ENCODE measurements around the gene LPP. TPM values are rescaled to one million over a fixed set of nuclear protein-coding genes. Genes with fewer than 3 reads are reported as not detected.

The LPP gene
- total and polyA plus RNA-seq, 9 donors = 15.9 to 280 (median 134) TPM

GRCh38 chr3:188673646-188674186 lies 519.8 kb downstream of the LPP start:
- 96 to 100% (median 100%) methylated on average over 1 of the region's 1 CpG for WGBS, 3 donors
- no peak overlapping the region for H3K27ac ChIP-seq
- no peak for DNase-seq
- H3K4me1 ChIP-seq (ENCODE audit: insufficient read depth) = no peaks in the 10 kb centered on the region
- intact Hi-C loops (cut with DNase I) = no loop called here
- H3K27me3 ChIP-seq = no peaks in the 10 kb centered on the region
- H3K9me3 ChIP-seq = no peaks in the 10 kb centered on the region
- no peak overlapping the region for H3K4me3 ChIP-seq
- TF ChIP-seq EP300 (IDR thresholded peaks at IDR 0.05) (no peak), POLR2A (IDR thresholded peaks at IDR 0.05) (no peak)
- TF ChIP-seq, protein P1, sequence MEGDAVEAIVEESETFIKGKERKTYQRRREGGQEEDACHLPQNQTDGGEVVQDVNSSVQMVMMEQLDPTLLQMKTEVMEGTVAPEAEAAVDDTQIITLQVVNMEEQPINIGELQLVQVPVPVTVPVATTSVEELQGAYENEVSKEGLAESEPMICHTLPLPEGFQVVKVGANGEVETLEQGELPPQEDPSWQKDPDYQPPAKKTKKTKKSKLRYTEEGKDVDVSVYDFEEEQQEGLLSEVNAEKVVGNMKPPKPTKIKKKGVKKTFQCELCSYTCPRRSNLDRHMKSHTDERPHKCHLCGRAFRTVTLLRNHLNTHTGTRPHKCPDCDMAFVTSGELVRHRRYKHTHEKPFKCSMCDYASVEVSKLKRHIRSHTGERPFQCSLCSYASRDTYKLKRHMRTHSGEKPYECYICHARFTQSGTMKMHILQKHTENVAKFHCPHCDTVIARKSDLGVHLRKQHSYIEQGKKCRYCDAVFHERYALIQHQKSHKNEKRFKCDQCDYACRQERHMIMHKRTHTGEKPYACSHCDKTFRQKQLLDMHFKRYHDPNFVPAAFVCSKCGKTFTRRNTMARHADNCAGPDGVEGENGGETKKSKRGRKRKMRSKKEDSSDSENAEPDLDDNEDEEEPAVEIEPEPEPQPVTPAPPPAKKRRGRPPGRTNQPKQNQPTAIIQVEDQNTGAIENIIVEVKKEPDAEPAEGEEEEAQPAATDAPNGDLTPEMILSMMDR (IDR thresholded peaks at IDR 0.05) = no peak
- H3K36me3 ChIP-seq = no peaks in the 10 kb centered on the region

DNA sequence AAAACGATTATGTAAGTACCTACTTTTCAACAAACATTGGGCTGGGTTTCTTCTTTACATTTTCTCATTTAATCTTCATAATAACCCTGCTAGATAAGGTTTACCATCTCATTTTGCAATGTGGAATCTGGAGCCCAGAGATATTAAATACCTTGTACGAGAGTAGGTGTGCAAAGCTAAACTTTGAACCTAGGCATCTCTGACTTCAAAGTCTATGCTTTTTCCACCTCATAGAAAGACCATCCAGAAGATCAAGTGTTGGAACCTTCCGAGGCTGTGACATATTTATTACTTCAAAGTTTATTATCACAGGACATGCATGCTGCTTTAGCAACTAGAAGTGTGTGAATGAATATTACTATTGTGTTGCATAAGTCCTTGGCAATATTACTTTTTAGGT lies 520.6 kb downstream of the LPP start:
- Histone ChIP-seq H3K4me1 (ENCODE audit: insufficient read depth) (no peaks in the 10 kb centered on the region), H3K27me3 (no peaks in the 10 kb centered on the region), H3K9me3 (no peaks in the 10 kb centered on the region), H3K36me3 (no peaks in the 10 kb centered on the region), H3K27ac (no peak overlapping the region), H3K4me3 (no peak overlapping the region)
- WGBS, 3 donors = 61 to 67% (median 65%) methylated on average over 3 of the region's 3 CpGs
- intact Hi-C loops (cut with DNase I) = no loop called here
- DNase-seq = no peak
- TF ChIP-seq POLR2A (IDR thresholded peaks at IDR 0.05) (no peak), EP300 (IDR thresholded peaks at IDR 0.05) (no peak)
- TF ChIP-seq, protein P1 (IDR thresholded peaks at IDR 0.05) = no peak

GRCh38 chr3:188677344-188677743 lies 523.4 kb downstream of the LPP start:
- no peaks in the 10 kb centered on the region for H3K27me3 ChIP-seq
- H3K4me1 ChIP-seq (ENCODE audit: insufficient read depth) = peaks cover 3% of the 10 kb centered on the region
- intact Hi-C loops (cut with DNase I) = no loop called here
- no peaks in the 10 kb centered on the region for H3K36me3 ChIP-seq
- H3K27ac ChIP-seq = no peak overlapping the region
- no peak overlapping the region for H3K4me3 ChIP-seq
- 92 to 100% (median 98%) methylated on average over 1 of the region's 1 CpG for WGBS, 3 donors
- TF ChIP-seq, protein P1 (IDR thresholded peaks at IDR 0.05) = no peak
- TF ChIP-seq POLR2A (IDR thresholded peaks at IDR 0.05) (no peak), EP300 (IDR thresholded peaks at IDR 0.05) (no peak)
- no peaks in the 10 kb centered on the region for H3K9me3 ChIP-seq
- no peak for DNase-seq

DNA sequence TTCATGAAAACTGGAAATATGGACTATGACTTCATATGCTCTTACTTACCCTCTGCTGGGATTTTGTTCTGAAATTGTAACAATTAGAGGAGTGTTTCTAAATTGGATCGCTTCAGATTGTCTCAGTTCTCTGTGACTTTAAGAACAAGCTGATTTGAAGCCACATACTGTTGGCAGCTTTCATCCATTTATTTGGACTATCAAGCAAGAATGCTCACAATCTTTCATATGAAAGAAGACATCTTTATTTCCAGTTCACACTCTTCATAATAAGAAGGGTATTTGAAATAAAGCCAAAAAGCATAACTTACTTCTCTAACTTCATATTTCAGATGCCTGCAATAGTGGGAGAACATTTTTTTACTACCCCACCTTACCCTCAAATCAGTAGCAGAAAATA lies 526.2 kb downstream of the LPP start:
- Histone ChIP-seq H3K4me3 (no peak overlapping the region), H3K4me1 (ENCODE audit: insufficient read depth) (peaks cover 3% of the 10 kb centered on the region), H3K27ac (no peak overlapping the region), H3K9me3 (no peaks in the 10 kb centered on the region), H3K36me3 (no peaks in the 10 kb centered on the region), H3K27me3 (no peaks in the 10 kb centered on the region)
- no peak for TF ChIP-seq POLR2A (IDR thresholded peaks at IDR 0.05)
- TF ChIP-seq, protein P1 (IDR thresholded peaks at IDR 0.05) = no peak
- DNase-seq = no peak
- intact Hi-C loops (cut with DNase I) = no loop called here
- 9 to 16% (median 15%) methylated on average over 1 of the region's 1 CpG for WGBS, 3 donors

All from ovary (tissue), 9 donors.